GM12892 (cell line): ENCODE results near the gene WDR64. TPM values are rescaled to one million over a fixed set of nuclear protein-coding genes. Genes with fewer than 3 reads are reported as not detected.

Experiments used
- DNase-seq: peaks from one replicate; pipeline ENCODE4 v3.0.0; 2011; ENCODE audit not compliant: insufficient read length
- FAIRE-seq: peaks from 2 replicates; lab custom pipeline; 2011; peaks lifted over from hg19 to GRCh38; lab: Jason Lieb, UNC
- POLR2A ChIP-seq: IDR thresholded peaks from 2 replicates; pipeline ENCODE4 v1.6.1; 2011; ENCODE audit warnings: low read depth, low read length, control low read depth
- POLR2AphosphoS5 ChIP-seq: IDR thresholded peaks from 2 replicates; pipeline ENCODE4 v1.6.1; 2011; ENCODE audit warnings: low read depth, low read length, control low read depth
- TAF1 ChIP-seq: IDR thresholded peaks from 2 replicates; pipeline ENCODE4 v1.6.1; 2011; ENCODE audit warnings: low read depth, mild to moderate bottlenecking, control low read depth, low read length, borderline replicate concordance
- polyA plus RNA-seq: library from polyadenylated mRNA; unstranded; fragments of >200 nt; gene quantifications from one replicate; pipeline ENCODE4 v1.2.1, GENCODE V29; 2012; ENCODE audit warnings: missing spikeins, inconsistent platforms; ENCODE audit not compliant: missing spikeins

WDR64 gene
- not detected for polyA plus RNA-seq

DNA sequence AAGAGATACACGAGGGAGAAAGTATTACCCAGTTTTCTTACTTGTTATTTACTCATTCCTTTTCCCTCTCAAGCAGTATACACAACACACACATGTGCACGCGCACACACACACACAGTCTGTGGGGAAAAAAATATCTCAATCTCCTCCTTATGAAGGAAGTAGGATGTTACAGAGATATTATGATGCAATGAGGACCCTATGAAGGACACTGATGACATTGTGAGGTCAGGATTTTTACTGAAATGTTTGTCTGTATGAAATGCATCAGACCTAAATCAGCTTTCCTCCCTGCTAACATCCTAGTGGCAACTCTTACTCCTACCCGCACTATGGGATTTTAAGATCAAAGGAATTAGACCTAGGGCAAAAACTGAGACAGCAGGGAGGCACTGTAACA, at the start of gene WDR64:
TSS of gene WDR64 (plus strand) at position 270 of the 400 bp plus-strand sequence. CDS start 204 bp downstream, outside the sequence.
- DNase-seq (no peak), FAIRE-seq (no peak)
- TF ChIP-seq TAF1 (no peak), POLR2AphosphoS5 (no peak), POLR2A (no peak)

DNA sequence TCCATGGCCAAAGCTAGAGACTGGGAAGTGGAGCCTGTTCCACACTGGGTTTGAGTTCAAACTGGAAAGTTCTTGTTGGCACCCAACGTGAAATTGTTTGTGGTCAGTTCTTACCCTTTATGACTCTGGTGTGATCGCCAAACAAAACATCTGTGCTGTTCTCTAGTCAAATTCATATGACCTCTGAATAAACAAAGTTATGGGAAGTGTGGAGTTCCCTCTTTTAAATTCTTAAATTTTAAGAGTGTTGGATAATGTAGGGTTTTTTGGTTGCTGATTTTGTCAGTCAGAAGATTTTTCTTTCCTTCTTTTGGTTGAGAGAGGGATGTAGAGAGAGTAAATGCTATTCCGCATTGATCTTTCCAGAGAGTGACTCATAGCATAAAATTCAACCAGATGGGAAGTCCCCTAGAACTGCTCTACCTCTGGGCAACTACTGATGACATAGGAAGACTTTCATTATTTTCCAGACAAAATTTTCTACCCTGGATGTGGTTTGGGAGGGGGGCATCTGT, 48.3 kb upstream of the WDR64 start:
- TF ChIP-seq POLR2A (no peak), POLR2AphosphoS5 (no peak), TAF1 (no peak)
- DNase-seq (no peak), FAIRE-seq (no peak)

DNA sequence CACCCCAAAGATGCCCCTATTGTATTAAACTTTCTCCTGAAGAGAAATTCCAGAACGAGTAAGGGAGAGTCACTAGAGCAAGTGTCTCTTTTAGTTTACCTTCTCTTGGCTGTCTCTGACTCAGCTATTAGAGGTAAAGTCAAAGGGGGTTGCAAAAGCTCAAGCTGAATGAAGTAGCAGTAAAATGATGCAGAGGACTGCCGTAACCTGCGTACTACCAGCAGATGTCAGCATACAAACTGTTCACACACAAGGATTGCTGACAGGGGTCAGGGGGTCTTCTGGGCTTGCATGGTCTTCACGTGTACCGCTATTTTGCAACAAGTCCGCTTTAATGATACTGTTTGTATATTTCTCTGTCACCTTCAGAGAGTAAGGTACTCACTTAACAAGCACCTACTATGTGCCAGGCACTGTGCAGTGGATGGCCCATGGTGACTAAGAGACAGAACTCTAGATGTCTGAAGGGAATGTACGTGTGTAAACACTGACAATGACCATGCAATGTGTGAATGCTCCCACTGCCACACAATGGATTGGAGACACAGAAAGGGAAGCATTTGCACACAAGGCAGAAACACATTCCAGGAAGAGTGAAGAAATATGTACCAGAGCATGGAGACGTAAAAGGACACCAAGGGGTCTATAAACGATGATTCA, 46.8 kb upstream of the WDR64 start:
- no peak for DNase-seq
- no peak for FAIRE-seq
- TF ChIP-seq POLR2A: no peak
- TF ChIP-seq POLR2AphosphoS5: no peak
- no peak for TF ChIP-seq TAF1

DNA sequence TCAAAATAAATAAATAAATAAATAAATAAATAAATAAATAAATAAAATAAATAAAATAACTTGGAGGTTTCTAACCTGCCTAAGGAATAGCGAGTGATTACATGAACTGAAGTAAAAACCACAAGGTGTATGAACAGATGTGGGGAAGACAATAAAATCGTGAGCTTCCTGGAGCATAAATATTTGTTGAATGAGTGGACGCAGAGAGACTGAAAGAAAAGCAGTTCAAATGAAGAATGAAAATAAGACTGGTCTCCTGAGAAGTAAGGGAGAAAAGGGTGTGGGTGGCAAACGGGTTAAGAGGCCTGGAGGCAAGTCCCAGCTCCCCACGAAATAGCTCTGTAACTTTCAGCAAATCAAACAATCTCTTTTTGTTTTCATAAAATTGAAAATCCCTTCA, 45.5 kb upstream of the WDR64 start:
- no peak for DNase-seq
- FAIRE-seq: no peak
- TF ChIP-seq POLR2AphosphoS5 (no peak), POLR2A (no peak), TAF1 (no peak)

DNA sequence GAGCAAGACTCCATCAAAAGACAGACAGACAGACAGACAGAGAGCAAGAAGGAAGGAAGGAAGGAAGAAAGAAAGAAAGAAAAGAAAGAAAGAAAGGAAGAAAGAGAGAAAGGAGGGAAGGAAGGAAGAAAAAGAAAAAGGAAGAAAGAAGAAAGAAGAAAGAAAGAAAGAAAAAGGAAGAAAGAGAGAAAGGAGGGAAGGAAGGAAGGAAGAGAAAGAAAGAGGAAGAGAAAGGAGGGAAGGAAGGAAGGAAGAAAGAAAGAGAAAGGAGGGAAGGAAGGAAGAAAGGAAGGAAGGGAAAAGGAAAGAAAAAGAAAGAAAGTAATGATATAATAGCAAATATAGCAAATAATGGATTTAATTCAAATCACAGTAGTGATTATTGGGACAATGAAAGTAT, 44.6 kb upstream of the WDR64 start:
- FAIRE-seq: no peak
- no peak for TF ChIP-seq TAF1
- TF ChIP-seq POLR2A: no peak
- TF ChIP-seq POLR2AphosphoS5: no peak

DNA sequence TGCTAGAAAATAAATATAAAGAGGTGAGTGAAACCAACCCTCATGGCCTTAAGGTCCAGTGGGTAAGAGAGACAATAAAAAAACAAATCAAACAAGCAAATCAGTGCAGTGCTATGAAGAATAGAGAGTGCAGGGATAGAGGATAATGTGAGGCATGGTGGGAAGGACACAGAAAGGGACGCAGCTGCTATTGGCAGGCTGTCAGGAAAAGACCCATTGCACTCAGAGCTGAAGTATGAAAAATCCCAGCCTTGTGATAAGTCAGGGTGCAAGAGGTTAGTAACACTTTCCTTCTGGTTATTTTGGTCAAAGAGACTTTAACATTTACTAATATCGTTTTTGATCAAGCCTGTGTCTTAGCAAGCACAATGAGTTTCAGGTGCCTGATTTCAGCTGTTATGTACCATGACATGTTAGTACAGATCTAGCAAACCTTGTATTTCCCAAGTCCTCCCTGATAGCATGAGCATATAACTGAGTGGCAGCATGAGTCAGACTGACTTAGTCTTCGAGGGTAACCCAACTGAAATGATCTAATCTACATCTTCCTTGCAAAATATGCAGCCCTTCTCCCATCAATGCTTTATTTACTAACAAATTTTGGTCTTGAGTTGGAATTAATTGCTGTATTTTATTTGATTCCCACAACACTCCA, 43.6 kb upstream of the WDR64 start:
- FAIRE-seq: no peak
- no peak for DNase-seq
- TF ChIP-seq POLR2AphosphoS5 (no peak), TAF1 (no peak), POLR2A (no peak)

More for the DNA sequence above, 44.6 kb upstream of the WDR64 start:
- no peak for DNase-seq

DNA sequence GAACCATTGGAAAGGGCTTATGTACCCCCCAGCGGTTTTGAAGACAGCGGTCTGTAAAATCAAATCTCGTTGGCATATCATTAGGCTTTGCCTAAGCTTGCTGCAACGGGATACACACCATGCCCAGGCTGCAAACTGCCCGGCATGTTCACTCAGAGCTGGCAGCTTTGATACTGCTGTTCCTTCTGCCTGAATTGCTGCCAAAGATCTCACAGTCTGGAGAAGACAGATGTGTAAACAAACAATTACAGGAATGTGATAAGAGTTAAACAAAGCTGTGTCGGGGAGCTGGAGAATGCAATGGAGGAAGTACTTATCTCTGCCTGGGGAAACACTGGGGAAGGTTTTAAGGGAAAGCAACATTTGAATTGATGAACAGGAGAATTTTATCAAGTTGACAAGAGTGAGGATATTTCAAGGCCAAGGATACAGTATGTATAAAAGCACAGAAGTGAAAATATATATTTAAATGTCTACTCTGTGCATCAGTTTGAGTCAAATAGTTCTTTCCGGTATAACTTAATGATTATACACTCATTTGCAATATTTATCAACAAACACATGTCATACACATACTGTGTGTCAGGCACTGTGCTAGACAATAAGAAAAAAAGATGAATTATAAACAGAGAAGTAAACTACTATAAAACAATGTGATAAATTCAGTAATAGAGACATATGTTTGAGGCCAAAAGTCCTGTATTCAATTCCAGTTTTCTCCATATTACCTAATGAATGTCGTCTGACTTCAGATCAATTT, 41.8 kb upstream of the WDR64 start:
- FAIRE-seq (no peak), DNase-seq (no peak)
- TF ChIP-seq TAF1 (no peak), POLR2A (no peak), POLR2AphosphoS5 (no peak)

DNA sequence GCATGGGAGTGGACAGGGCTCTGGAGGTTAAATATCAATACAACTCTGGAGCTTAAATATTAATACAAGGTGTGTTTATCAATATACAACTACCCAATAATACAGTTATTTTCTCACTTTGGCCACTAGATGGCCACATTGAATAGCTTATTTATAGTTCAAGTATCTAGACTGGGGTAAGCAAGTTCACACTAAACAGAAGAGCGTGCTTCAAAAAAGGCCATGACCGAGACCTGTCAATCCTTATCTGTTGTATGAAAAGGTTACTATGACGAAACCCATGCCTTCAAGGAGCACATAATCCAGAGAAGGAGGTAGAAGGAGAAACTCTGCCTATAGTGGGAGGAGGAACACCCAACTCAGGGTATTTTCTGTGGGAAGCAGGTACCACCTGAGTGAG, 41.0 kb upstream of the WDR64 start:
- peak; percentile 92 for FAIRE-seq
- no peak for DNase-seq
- no peak for TF ChIP-seq POLR2AphosphoS5
- TF ChIP-seq TAF1: no peak
- TF ChIP-seq POLR2A: no peak

DNA sequence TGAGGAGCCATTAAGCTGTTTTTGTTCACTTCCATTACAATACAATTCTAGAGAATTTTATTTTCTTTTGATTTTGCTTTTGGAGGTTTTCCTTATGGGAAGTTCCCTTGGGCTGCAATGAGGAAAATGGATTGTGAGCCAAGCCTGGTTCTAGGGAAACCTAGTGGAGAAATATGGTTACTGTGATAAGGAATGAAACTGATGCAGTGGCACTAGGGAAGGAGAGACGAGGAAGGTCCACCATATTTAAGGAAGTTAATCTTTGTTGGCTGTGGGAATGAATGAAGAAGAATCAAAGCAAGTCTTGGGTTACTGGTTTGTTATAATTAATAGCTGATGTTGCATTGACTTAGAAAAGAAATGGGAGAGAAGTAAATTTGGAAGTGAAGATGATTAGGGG, 40.3 kb upstream of the WDR64 start:
- TF ChIP-seq POLR2A (no peak), POLR2AphosphoS5 (no peak), TAF1 (no peak)
- no peak for FAIRE-seq
- DNase-seq: no peak

DNA sequence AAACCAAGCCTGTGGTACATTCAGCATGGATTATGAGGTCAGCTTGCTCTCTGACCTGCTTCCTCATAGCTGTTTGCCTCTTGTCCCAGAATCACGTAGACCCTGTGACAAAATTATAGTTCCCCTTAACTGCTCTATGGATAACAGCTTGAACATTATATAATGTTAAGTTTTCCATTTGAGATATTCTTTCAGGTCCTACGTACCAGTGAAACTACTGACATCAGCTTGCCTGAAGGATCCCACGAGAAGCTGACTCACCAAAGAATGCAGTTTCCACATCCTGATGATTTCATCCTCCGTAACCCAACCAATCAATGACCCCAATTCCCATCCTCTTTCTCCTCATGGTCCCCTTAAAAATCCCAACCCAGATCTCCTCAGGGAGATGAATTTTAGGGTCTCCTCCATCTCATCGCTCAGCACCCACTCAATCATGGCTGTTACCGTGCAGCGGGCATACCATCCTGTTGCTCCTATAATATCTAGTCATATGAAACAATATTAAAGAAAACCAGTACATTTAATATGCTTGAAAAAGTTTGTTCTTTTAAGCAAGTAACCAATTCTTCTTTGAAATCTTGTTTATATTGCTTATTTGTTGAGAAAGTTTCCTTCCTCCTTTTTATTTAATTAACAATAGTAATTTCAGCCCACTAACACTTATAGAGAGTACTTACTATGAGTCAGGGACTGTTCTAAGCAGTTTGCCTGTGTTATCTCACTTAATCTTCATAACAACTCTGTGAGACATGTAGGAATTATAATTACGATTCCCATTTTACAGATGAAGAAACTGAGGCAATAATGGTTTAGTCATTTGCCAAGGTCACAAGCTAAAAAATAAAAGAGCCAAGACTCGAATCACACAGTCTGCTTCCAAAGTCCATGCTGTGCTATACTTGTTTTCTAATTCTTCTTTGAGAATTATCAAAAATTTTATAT, 39.3 kb upstream of the WDR64 start:
- TF ChIP-seq POLR2A: no peak
- TF ChIP-seq POLR2AphosphoS5: no peak
- no peak for TF ChIP-seq TAF1
- DNase-seq (no peak), FAIRE-seq (no peak)
